NCI-H2196 (cell line): ENCODE measurements around the gene TTC6.

ENCODE experiments used
- DNase-seq: peaks from one replicate; lab custom pipeline; 2025; ENCODE audit not compliant: unreplicated experiment; lab: John Stamatoyannopoulos, UW

TTC6 gene

GRCh38 chr14:37585971-37586796, 9.2 kb upstream of the TTC6 start:
- DNase-seq: peak; percentile 31

DNA sequence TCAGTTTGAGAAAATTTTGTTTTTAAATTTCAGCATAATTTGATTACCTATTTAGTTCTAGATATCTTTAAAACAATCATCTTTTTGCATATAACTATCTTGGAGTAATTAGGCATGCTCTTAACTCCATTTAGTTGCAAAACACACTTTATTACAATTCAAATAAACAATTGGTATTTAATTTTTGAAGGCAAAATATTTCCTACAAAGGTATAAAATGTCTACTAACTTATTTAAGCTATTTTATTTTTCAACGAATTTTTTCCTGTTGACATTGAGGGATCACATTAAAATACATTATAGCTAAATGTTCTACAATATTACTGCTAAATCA, 8.7 kb upstream of the TTC6 start:
- no peak for DNase-seq

DNA sequence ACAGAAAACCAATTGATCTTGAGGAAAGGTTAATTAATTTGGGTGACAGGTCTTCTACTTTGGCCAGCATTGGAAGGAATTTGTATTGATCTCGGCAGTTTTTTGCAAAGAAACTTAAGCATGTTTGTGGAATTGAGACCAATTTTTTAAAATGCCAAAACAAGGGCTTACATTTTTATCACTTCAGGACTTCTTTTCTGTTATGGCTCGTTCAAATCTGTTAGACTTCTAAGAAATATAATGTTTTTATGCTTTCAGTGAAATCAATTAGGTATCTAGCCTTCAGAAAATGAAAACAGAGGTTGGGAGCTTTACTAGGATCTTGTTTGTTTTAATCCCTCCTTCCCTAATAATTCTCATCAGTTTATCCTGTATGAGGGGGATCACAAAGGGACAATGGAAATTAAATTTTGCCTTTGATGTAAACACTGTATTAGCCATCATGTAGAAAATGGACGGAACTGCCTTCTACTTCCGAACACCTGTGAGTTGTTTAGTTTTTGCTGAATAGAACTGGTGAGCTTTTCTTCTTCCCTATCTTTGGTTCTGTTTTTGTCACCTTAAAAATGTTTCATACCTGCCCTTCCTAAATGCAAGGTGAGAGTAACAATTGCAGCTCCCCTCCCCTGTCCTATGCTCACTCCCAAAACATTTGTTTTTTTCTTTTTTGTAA, 8.2 kb upstream of the TTC6 start:
- DNase-seq: peak; percentile 25

GRCh38 chr14:37587881-37588666, 7.4 kb upstream of the TTC6 start:
- DNase-seq: peak; percentile 45

DNA sequence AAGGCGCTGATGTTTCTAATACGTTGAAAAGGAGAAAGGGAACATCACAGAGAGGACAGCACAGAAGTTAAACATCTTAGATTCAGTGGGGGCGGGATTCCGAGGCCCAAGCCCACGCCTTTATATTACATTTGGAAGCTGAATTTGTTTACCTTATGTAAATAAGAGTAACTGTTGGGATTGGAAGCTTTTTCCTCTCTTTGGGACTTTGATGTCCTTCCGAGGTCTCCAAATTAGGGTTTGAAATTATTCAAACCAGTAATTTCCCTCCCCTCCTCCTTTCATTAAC, 6.8 kb upstream of the TTC6 start:
- peak; percentile 75 for DNase-seq

DNA sequence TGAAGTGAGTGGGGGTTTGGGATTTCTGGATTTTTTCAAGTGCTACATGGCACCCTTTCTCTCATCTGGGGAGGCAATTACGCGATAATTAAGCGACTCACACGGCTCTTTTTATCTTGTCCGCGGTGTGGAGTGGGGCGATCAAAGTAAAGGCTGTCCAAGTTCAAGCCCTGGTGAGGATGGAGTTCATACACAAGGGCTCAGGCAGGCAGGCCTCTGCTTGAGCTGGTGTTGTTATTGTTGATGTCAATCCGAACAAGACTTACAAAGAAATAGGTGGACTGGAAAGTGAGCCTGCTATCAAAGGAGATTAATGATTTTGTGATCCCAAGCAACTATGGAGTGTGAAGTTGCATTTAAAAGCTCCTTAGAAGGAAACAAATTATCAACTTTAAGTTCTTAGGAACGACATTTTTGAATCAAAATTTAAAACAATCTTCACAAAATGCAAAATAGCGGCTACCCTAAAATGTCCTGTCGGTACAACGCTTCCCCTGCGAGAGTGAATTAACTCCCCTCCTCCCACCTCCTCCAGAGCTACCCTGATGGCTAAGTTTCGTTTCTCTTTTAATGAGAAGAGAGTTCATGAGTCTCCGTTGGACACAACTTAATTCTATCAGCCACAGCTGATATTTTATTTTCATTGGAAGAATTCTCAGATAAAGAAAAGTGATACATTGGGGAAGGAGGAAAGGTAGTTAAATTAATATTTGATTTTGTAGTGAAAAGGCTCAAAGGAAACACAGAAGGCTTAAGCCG, 6.3 kb upstream of the TTC6 start:
- peak; percentile 75 for DNase-seq

GRCh38 chr14:37589715-37590427, 5.6 kb upstream of the TTC6 start:
- DNase-seq: peak; percentile 26

DNA sequence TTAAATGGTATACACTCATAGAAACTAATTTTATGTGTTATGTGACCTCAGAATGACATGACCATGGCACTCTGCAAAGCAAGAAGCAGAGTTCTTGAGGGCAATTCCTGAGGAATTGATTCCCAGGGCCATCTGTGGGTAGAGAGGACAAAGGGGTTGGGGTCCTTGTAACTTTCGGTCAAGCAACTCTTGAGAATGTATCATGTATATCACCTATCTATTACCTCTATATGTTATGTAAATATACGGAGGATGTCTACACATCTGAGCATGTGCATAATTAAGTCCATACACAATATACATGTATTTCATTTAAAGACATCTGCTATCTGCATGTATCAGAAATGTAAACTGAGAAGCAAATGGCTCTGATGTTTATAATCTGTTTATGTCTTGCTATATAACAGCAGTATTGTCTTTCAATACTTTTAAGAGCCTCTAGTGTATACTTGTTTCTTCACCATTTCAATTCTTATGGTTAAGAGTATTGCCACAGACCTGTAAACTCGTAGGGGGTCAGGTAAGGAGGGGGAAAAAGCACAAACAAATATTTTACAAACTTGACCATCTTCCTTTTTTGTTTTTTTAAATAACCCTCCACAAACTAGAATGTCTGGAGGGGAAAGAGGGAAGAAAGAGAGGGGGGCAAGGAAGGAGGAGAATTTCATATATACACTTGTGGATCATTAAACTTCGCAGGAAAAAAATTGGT, 4.8 kb upstream of the TTC6 start:
- peak; percentile 20 for DNase-seq

- peak; percentile 67 for DNase-seq
Observed at GRCh38 chr14:37591311-37591940, 4.0 kb upstream of the TTC6 start.

- peak; percentile 53 for DNase-seq
Observed at GRCh38 chr14:37591941-37592481, 3.4 kb upstream of the TTC6 start.

DNA sequence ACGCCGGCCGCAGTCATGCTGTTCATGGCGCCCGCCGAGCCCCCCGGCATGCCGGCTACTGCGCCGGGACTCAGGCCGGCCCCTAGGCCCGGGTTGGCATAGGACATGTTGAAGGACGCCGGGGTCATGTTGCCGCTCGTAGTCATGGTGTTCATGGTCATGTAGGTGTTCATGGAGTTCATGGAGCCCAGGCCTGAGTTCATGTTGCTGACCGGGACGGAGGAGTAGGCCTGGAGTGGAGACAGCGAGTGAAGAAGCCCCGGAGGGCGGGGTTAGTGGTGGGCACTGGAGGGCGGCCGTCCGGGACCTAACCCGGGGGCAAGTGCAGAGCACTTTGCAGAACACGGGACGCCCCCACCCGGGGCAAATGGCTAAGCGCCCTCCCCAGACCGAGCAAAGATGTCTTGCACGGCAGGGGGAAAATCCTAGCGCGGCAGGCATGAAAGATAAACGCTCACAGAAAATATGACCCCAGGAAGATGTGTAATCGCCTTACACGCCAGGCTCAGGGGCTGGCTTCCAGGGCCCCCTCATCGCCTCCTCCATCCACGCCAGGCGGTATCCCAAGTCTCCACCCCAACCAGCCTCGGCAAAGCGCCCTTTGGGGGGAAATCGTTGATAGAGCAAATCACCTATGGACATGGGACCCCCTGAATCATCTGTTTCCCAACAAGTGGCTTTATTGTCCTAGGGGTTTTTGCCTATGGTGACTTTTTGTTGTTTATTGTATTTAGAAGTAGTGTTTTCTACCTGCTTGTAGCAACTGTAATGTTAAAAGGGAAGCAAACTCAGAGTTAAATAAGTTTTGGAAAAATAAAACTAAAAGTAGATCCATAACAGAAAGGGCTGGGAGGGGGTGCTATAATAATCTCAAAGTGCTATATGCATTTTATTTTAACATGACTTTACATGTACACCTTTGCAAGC, 2.7 kb upstream of the TTC6 start:
- peak; percentile 55 for DNase-seq

GRCh38 chr14:37593511-37594237, 1.8 kb upstream of the TTC6 start:
- DNase-seq: no peak

DNA sequence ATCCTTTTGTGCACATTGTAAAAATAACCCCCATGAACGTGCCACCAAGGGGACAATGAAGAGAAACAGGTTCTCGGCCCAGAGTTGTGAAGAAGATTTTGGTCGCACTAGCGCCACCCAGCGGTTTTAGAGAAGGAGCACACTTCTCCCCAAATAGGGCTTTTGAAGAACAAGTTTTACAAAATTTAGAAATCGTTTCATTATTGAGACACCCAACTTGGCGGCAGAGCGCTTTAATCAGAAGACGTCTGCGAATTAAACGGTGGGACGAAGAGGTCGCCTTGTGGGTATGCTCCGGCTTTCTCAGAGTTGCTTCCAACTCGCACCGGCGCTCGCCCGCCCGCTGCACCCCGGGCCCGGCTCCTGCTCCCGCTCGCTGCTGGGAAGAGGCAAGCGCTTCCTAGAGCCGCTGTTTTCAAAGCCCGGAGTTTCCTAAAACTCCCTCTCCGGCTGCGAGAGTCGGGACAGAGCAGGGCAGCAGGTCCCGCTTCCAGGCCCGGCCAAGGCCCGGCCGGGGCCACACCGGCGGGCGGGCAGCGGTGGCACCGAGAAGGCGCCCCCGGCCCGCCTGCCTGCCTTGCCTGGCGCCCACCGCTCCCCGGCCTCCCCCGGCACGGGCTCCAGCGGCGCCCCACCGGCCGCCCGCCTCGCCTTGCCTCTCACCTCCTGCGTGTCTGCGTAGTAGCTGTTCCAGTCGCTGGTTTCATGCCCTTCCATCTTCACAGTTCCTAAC, 1.0 kb upstream of the TTC6 start:
- DNase-seq: peak; percentile 89

DNA sequence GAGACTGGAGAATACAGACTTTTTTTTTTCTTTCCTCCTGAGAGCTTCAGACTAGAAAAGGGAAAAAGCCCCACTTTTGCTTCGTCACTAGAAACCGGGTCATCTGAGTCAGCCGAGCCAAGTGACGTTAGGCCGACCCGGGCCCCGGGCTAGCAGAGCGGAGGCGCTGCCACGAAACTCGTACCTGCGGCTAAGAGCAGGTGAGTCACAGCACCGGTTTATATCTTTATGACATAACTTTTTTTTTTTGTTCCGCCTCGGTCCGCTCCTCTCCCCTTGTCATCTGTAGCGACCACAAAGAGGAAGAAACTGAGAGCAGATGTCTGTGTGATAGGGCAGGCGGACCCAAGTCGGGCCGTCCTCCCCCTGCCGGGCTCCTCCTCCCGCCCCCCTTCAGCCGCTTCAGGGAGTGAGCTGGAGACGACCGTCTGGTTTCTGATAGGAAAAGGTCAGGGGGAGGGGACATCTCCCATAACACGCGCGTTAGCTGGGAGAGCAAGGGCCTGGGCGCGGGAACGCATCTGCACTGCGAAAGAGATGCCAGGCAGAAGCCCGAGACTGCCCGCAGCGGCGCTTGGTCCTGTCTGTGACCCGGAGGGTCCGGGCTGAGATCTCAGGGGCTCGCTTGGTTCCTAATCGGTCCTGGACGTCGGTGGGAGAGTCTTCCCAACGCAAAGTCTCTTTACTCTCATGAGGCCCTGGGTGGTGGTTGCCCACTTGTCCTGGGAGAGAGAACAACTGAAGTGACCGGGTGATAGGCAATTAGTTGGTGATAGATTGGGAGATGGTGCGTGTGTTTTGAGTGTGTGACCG, 586 bp downstream of the TTC6 start:
- peak; percentile 93 for DNase-seq

DNA sequence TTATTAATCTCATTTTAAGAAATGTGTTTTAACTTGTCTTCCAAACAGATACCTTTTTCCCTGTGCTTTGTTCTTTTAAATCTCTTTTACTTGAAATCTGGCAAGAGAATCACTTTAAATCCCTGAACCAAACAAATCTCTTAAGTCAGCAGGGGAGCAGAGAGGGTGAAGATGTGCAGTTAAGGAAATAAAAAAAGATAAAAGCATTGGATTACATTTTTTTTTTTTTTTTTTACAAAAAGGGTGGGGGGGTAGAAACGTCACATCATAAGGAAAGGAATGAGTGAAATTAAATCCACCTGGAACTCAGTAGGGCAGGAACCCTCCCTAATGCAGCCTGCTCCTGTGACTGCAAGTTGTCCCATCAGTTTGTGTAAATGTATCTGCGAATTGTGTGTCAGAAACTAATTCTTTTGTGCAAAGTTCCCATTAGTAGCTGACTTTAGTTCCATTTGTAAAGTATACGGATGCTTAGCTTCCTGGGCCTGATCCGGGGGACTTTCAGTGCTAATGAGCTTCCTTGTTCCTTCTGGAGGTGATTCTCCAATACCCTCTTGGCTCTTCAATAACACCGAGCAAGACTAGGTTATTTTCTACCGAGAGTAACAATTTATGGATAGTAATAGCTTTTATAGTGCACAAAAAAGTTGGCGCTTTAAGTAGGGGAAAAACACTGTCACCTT, 1.5 kb downstream of the TTC6 start:
- DNase-seq: peak; percentile 21

DNA sequence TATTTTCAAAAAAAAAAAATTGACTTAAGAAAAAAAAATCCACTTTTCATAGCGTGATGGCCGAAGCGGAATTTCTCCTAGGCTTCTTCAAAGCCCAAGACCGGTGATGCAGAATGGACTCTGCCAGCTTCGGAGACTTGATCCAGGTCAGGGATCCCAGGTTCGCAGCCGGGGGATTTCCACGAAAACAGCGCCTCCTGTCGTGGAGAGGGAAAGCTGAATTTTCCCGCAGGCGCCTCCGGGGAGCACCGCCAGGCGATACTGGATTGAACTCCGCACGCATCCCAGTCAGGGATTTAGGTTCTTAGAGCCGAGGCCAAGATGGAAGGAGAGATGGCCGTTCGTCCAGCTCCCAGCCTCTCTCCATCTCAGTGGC, 2.1 kb downstream of the TTC6 start:
- DNase-seq: no peak
